Activated CD4-positive, alpha-beta T cell treated with anti-CD3 and anti-CD28 coated beads, Interleukin-2, Interleukin-4, amounts not matched to agents 100 ng/mL and 50 ng/mL, durations not matched to agents 16 hours and 8 hours (primary cell): ENCODE data around the gene HECTD4.
A peak's percentile ranks its signal among the peaks of the same experiment; 100 is the strongest.

Source experiments
- DNase-seq: peaks from one replicate; pipeline ENCODE4 v3.0.0-alpha.2; 2020; ENCODE audit warnings: low spot score

Gene HECTD4

DNA sequence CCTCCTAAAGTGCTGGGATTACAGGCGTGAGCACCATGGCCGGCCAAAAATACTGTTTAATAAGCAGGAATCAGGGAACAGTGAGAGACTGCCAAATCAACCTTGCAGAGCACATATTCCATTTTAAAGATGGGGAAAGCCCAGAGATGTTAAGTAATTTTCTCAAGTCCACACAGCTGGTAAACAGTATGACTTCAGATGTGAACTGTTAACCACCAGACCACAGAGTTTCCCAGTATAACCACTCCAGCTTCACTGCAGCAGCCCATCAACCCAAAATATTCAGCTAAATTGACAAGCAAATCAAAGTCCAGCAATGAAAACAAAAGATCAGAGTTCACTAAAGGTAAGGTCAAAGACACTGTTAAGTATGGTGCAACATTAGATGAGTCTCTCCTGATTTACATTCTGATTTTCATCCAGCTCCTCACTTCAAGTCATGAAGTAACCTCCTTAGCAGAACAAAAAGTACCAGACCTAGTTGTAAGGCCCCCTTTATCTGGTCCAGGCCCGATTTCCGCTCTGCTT, 174.8 kb downstream of the HECTD4 start:
- no peak for DNase-seq

- DNase-seq, result no peak
Measured at GRCh38 chr12:112206944-112207343, 175.3 kb downstream of the HECTD4 start.

DNA sequence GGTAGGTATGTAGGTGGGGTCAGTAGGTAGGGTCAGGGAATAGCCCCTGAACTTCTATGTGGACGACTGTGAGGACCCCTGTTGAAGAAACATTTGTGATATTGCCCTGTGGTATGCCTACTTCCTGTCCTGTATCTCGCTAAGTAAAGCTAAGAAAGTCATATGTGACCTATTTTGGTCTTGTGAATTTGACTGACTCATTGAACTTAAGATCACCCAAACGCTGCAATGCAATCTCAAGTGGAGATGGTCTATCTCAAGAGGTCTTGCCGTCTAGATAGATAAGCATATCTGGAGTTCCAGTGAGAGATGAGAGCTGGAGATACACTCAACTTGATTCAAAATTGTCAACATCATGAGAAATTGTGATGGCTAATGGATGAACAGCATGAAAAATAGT, 183.1 kb downstream of the HECTD4 start:
- DNase-seq, result no peak

- DNase-seq, result peak; percentile 49
Measured at GRCh38 chr12:112198120-112198733, 184.0 kb downstream of the HECTD4 start.

DNA sequence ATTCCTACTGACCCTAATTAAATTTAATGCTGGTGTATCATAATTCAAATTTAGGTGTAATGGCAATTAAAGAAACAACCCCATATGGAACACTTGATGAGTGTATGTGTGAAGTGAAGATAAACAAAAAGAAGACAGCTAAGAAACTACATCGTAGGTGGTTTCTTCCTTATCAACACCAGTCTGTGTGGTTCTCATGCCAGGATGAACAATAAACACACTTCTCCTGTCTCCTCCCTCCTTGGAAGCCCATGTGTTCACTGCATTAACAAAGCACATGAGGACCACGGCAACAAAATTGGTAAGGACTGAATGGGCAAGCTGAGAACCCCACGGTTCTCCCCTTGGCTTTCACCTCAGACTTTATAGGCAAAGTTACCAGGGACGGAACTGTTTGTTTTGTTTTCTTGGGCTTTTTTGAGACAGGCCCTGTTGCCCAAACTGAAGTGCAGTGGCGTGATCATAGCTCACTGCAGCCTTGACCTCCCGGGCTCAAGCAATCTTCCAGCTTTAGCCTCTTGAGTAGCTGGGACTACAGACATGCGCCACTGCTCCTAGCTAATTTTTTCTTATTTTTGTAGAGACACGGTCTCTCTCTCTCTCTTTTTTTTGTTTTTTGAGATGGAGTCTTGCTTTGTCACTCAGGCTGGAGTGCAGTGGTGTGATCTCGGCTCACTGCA, 185.9 kb downstream of the HECTD4 start:
- DNase-seq, result no peak

DNA sequence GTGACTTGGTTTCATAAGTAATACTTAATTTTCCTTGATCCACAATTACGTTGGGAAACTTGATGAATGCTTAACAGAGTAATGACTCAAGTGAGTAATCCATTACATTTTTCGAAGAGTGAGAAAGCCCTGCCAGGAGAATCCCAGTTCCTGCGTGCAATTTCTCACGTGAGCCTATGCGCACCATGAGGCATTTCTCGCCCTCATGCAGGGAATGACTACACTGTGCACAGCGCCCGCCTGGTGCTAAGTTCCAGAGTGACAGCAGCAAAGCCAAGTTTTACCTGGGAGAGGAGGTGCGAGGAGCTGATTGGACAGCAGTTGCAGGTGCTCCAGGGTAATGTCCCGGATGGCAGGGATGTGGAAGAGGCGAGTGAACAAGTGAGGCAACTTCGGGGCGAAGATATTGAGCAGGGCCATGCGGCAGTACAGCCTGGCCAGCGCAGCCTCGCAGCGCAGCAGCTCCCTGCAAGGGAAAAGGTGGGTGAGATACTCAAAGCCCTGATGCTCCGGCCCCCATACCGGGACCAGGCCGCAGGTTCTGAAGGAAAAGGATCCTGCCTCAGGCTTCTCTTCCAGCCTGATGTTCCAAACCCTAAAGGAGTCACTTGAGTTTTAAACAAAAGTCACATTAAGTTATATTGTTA, 187.5 kb downstream of the HECTD4 start:
- no peak for DNase-seq

- DNase-seq, result no peak
Measured at GRCh38 chr12:112192475-112192874, 189.8 kb downstream of the HECTD4 start.

DNA sequence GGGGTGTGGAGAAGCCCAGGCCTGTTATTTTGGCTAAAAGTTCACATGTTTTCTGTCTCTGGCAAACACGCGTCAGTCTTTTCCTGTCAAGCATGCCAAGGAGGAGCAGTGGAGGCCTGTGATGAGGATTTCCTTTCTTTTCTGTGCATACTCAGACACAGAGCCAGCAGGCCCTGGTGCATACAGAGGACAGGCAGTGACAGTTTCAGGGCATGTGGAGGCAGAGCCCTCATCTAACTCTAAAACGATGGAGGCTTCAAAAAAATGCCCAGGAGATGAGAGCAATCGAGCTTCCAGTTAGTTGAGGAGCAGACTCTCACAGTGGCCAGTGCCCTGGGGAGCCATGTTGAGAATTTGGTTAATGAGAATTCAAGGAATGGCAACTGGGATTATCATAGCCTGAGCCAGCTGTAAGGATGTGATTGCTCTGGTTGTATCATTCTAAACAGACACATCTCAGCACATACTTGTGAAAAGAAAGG, 190.3 kb downstream of the HECTD4 start:
- DNase-seq, result no peak

- DNase-seq, result no peak
Measured at GRCh38 chr12:112191201-112191600, 191.0 kb downstream of the HECTD4 start.

- DNase-seq, result no peak
Measured at GRCh38 chr12:112190231-112191025, 191.8 kb downstream of the HECTD4 start.

DNA sequence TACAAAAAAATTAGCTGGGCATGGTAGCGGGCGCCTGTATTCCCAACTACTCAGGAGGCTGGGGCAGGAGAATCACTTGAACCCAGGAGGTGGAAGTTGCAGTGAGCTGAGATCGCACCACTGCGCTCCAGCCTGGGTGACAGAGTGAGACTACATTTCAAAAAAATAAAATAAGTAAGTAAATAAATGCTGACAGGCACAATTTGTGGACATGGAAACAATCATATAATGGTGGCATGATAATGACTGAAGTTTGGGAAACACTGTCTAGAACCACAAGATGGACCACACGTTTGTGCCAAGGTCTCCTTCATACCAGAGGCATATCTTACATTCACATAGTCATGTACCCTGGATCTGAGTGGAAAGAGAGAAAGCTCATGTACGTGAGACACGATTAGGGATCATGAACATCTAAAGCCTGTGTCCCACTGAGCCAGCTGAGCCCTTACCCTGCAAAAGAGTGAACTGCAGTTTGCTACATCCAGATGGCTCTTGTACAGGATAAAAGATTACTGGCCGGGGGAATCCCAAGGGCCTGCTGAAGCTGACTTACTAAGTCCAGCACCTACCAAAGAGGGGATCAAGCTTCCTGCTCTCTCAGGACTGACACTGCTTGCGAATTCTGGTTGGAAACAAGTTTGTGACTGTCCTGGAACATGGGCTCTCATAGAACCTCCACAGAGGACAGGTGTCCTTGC, 194.0 kb downstream of the HECTD4 start:
- no peak for DNase-seq

DNA sequence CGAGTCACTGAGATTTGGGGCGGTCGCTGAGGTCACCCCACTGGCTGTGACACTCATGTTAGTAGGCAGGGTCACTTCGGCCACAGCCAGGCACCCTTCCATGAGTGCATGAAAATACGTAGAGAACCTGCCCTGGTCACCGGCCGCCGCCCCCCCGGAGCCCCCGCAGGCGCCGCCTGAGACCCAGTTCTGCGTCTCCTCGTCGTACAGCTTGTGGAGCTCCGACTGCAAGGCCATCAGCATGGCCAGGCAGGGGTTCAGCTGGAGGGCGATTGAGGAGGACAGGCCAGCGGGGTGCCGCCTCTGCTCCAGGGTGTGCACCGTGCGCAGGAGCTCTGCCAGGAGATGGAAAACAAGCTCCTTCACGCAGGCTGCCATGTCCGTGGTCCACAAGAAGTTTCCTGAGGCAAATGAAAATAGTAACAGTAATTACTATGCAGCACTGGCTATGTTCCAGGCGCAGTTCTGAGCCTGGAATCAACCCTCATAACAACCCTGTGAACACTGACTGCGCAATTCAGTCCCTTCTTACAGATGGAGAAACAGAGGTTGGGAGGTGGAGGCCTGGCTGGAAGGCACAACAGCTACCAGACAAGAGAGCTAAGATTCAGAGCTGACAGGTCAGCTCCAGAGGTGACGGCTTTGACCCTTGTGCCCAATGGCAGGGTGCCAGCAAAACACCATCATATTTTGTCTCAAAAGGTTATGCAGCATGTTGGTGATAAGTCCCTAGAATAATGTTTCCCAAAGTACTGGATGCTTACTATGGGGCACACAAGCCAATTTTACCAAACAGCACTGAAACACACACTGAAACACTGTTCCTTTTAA, 196.9 kb downstream of the HECTD4 start:
- DNase-seq, result no peak

DNA sequence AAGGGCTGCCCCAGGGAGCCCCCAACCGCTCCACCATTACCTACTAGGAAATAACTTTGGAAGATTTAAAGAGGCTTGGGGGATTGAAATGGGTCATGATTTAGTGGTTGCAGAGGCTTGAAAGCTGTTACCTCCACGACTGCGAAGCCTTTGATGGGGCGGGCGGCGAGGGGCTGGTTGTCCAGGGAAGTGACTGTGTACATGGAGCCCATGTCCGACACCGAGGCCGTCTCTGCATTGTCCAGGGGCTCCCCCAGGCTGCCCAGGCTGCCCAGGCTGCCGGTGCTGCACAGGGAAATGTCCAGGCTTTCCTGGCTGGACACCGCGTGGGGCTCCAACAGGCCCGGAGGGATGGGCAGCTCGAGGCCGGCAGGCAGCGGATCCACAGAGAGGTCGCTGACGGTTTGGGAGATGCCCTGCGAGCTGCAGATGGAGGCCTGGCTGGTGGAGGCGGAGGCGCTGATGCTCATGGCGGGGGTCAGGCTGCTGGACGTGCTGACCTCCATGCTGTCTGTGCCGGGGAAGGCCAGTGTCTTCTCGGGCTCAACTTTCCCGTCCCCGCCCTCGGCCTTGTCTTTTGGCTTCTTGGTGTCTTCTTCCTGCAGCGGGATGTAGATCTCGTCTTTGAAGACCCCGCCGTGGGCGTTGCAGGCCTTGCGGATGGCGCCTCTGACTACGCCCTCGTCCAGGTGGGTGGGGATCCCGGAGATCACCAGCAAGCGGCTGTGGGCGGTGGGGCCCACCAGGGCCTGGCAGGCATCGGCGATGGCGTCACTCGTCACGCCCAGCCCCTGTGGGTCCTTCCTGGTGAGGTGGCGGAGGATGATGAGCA, 198.0 kb downstream of the HECTD4 start:
- no peak for DNase-seq

GRCh38 chr12:112183141-112184021, 198.8 kb downstream of the HECTD4 start:
- peak; percentile 64 for DNase-seq

DNA sequence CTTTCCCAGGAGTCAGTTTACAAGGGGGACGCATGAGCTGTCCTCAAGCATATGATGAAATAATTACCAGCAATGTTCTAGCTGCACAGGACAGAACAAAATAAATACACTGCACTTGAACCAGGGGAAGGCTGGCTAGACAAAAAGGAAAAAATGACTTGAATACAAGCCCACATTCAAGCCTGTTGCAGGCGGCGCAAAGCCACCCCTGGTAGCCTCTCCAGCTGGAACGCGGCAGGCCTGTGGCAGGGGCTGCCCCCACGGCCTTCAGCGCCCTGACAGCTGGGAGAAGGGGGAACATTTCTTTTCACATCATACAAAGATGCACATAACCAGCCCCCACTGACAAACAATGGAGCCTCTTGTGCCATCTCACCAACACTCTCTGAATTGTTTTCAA, 199.7 kb downstream of the HECTD4 start:
- no peak for DNase-seq

DNA sequence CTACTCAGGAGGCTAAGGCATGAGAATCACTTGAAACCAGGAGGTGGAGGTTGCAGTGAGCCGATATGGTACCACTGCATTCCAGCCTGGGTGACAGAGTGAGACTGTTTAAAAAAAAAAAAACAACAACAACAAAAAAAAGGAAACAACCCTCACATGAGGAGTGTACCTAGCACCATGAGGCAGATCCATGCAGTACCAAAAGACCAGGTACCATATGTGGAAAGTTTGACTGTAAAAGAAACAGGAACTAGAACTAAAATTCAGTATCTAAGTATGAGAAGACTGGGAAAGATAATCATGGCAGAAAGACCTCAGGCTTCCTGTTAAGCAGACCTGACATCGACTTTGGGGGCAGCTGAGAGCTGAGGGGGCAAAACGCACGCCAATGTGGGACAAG, 201.8 kb downstream of the HECTD4 start:
- no peak for DNase-seq

- no peak for DNase-seq
Measured at GRCh38 chr12:112179916-112180315, 202.3 kb downstream of the HECTD4 start.

DNA sequence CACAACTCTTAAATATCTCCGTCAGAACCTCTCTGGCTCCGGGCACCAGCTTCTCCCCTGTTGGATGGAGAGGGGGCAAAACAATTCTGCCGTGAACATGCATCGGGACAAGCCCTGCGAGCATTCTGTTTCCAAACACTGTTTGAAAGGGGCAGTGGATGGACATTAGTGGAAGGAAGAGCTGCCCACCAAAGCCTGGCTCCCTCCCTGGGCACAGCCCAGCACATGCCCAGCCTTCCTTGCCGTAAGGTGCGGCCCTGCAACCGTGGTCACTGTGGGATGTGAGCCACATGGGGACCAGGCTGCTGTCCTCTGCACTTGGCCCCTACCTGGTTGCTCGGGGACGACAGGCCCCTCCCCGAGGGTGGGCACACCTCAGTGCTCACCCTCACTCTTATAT, 202.9 kb downstream of the HECTD4 start:
- DNase-seq, result no peak

DNA sequence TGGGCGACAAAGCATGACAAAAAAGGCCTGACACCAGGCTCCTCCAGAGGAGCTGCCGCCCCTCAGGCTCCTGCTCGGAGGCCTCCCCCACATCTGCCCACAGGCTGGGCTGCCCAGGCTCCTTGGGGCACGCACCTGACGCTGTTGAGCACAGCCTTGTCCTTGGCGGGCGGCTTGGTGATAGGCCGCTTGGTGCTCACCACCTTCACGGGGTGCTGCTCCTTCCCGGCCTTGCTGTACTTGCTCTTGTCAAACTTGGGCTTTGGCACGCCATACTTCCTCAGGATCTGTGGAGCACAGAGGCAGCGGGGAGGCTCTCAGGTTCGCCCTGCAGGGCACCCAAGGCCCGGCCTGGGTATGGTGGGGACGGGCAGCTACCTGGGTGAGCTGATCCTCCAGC, 203.4 kb downstream of the HECTD4 start:
- DNase-seq, result no peak
